Measurements from ENCODE around the gene AKNA. TPM values are rescaled to one million over a fixed set of nuclear protein-coding genes. Genes with fewer than 3 reads are reported as not detected.

AKNA gene
- polyA plus RNA-seq, 1 donor from 2014 or later = 1.2 TPM

DNA sequence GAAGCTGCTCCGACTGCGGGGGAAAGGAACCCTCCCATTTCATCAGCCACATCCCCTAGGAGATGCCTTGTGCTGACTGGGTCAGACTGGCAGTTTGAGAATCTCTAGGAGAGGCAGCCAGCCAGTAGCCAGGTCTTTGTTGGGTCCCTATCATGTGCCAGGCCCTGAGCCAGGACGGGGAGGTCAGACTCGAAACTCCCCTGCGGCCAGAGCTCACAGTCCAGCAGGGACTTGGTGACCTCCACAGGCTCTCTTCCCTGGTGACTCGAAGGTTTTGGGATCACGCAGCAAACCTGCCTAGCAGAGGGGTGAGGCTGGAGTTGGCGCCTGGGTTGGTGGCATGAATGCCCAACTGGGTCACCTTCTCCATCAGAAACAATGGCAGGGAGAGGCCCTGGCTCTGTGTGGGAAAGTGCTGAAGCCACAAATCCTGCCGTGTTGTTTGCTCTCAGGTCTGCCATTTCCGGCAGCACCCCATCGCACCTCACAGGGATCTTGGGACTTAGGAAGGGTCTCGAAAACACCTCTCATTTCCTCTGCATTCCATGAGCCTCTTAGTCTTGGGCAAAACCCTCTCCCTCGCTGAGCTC is 79.3 kb downstream of the AKNA start:
- Histone ChIP-seq H3K36me3 (ENCODE audit: insufficient read depth, low read length) (no peaks in the 10 kb centered on the region), H3K4me3 (ENCODE audit: low read length) (no peak overlapping the region), H3K4me2 (ENCODE audit: low read length) (no peak overlapping the region), H4K20me1 (ENCODE audit: insufficient read depth) (no peaks in the 10 kb centered on the region), H3K9me2 (ENCODE audit: insufficient read depth, low read length) (no peaks in the 10 kb centered on the region), H2AFZ (ENCODE audit: low read depth, low read length) (no peak overlapping the region), H3K79me2 (replicated peaks; ENCODE audit: insufficient read depth, low read length) (no peaks in the 10 kb centered on the region), H3F3A (ENCODE audit: insufficient read depth, low read length, poor library complexity, severe bottlenecking) (no peaks in the 10 kb centered on the region), H3K9ac (ENCODE audit: low read length) (no peak overlapping the region), H3K9me3 (ENCODE audit: low read length) (no peaks in the 10 kb centered on the region), H3K27me3 (ENCODE audit: insufficient read depth, low read depth, low read length) (no peaks in the 10 kb centered on the region), H3K27ac (ENCODE audit: low read length) (no peak overlapping the region)
- TF ChIP-seq EZH2 (IDR thresholded peaks at IDR 0.05; ENCODE audit: borderline replicate concordance, insufficient read depth, low read length, poor library complexity, severe bottlenecking) (no peak), SMC3 (conservative IDR thresholded peaks at IDR 0.05; ENCODE audit: poor library complexity) (no peak), POLR2AphosphoS5 (IDR thresholded peaks at IDR 0.05) (no peak), RAD21 (conservative IDR thresholded peaks at IDR 0.05) (no peak), MXI1 (conservative IDR thresholded peaks at IDR 0.05; ENCODE audit: poor library complexity, severe bottlenecking) (no peak), EP300 (conservative IDR thresholded peaks at IDR 0.05; ENCODE audit: poor library complexity, severe bottlenecking) (no peak), TAF1 (IDR thresholded peaks at IDR 0.05; ENCODE audit: low read depth) (no peak)
- TF ChIP-seq, protein P1, sequence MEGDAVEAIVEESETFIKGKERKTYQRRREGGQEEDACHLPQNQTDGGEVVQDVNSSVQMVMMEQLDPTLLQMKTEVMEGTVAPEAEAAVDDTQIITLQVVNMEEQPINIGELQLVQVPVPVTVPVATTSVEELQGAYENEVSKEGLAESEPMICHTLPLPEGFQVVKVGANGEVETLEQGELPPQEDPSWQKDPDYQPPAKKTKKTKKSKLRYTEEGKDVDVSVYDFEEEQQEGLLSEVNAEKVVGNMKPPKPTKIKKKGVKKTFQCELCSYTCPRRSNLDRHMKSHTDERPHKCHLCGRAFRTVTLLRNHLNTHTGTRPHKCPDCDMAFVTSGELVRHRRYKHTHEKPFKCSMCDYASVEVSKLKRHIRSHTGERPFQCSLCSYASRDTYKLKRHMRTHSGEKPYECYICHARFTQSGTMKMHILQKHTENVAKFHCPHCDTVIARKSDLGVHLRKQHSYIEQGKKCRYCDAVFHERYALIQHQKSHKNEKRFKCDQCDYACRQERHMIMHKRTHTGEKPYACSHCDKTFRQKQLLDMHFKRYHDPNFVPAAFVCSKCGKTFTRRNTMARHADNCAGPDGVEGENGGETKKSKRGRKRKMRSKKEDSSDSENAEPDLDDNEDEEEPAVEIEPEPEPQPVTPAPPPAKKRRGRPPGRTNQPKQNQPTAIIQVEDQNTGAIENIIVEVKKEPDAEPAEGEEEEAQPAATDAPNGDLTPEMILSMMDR (IDR thresholded peaks at IDR 0.05; ENCODE audit: poor library complexity, severe bottlenecking) = no peak
- TF ChIP-seq, protein P2, sequence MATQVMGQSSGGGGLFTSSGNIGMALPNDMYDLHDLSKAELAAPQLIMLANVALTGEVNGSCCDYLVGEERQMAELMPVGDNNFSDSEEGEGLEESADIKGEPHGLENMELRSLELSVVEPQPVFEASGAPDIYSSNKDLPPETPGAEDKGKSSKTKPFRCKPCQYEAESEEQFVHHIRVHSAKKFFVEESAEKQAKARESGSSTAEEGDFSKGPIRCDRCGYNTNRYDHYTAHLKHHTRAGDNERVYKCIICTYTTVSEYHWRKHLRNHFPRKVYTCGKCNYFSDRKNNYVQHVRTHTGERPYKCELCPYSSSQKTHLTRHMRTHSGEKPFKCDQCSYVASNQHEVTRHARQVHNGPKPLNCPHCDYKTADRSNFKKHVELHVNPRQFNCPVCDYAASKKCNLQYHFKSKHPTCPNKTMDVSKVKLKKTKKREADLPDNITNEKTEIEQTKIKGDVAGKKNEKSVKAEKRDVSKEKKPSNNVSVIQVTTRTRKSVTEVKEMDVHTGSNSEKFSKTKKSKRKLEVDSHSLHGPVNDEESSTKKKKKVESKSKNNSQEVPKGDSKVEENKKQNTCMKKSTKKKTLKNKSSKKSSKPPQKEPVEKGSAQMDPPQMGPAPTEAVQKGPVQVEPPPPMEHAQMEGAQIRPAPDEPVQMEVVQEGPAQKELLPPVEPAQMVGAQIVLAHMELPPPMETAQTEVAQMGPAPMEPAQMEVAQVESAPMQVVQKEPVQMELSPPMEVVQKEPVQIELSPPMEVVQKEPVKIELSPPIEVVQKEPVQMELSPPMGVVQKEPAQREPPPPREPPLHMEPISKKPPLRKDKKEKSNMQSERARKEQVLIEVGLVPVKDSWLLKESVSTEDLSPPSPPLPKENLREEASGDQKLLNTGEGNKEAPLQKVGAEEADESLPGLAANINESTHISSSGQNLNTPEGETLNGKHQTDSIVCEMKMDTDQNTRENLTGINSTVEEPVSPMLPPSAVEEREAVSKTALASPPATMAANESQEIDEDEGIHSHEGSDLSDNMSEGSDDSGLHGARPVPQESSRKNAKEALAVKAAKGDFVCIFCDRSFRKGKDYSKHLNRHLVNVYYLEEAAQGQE (IDR thresholded peaks at IDR 0.05; ENCODE audit: borderline replicate concordance) = no peak

DNA sequence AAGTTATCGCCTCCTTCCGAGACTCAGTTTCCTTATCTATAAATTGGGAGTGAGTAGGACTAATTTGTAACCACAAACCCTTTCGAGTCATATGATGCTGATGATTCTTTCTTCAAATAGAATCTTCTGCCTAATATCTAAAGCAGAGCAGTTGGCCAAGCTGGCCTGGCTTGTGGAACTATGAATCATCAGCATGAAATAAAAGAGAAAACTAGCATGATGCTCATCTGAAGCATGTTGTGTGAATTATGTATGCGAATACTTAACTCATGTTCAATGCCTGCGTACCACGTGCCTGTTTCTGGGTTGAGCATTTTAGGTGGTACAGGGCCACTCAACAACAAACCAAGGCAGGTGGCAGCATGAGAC is 79.9 kb downstream of the AKNA start:
- Histone ChIP-seq H3F3A (ENCODE audit: insufficient read depth, low read length, poor library complexity, severe bottlenecking) (no peaks in the 10 kb centered on the region), H3K4me2 (ENCODE audit: low read length) (no peak overlapping the region), H3K9me3 (ENCODE audit: low read length) (no peaks in the 10 kb centered on the region), H2AFZ (ENCODE audit: low read depth, low read length) (no peak overlapping the region), H3K9ac (ENCODE audit: low read length) (no peak overlapping the region), H3K9me2 (ENCODE audit: insufficient read depth, low read length) (no peaks in the 10 kb centered on the region), H3K4me3 (ENCODE audit: low read length) (no peak overlapping the region), H3K27ac (ENCODE audit: low read length) (no peak overlapping the region), H3K36me3 (ENCODE audit: insufficient read depth, low read length) (no peaks in the 10 kb centered on the region), H3K79me2 (replicated peaks; ENCODE audit: insufficient read depth, low read length) (no peaks in the 10 kb centered on the region), H4K20me1 (ENCODE audit: insufficient read depth) (no peaks in the 10 kb centered on the region), H3K27me3 (ENCODE audit: insufficient read depth, low read depth, low read length) (no peaks in the 10 kb centered on the region)
- TF ChIP-seq EZH2 (IDR thresholded peaks at IDR 0.05; ENCODE audit: borderline replicate concordance, insufficient read depth, low read length, poor library complexity, severe bottlenecking) = no peak
- TF ChIP-seq SMC3 (conservative IDR thresholded peaks at IDR 0.05; ENCODE audit: poor library complexity) = no peak
- TF ChIP-seq, protein P1 (IDR thresholded peaks at IDR 0.05; ENCODE audit: poor library complexity, severe bottlenecking) = no peak
- no peak for TF ChIP-seq MXI1 (conservative IDR thresholded peaks at IDR 0.05; ENCODE audit: poor library complexity, severe bottlenecking)
- TF ChIP-seq RAD21 (conservative IDR thresholded peaks at IDR 0.05) = no peak
- no peak for TF ChIP-seq EP300 (conservative IDR thresholded peaks at IDR 0.05; ENCODE audit: poor library complexity, severe bottlenecking)
- TF ChIP-seq, protein P2 (IDR thresholded peaks at IDR 0.05; ENCODE audit: borderline replicate concordance) = no peak
- TF ChIP-seq TAF1 (IDR thresholded peaks at IDR 0.05; ENCODE audit: low read depth) = no peak
- no peak for TF ChIP-seq POLR2AphosphoS5 (IDR thresholded peaks at IDR 0.05)
